ENCODE data around the gene MTR. TPM values are rescaled to one million over a fixed set of nuclear protein-coding genes. Genes with fewer than 3 reads are reported as not detected.

The MTR gene
- total RNA-seq, 1 donor, result 38.4 TPM

DNA sequence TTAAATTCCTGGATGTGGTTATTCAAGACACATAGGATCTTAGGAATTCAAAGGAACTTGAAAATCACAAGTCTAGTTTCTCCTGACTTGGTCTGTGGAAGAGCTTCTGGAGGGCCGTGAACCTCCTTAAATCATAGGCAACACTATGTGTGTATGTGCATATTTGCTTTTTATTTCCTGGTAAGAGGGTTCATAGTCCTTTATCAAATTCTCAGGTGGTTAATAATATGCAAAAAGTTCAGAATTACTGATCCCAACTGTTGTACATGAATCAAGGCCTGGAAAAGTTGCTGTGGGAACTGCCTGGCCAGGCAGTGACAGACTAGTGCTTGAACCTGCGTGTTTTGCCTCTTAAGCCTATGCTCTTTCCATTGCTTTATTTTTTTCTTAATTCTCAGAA is 12.9 kb downstream of the MTR start:
- no peak overlapping the region for H3K4me3 ChIP-seq (ENCODE audit: low read depth, low read length)
- TF ChIP-seq, protein P1, sequence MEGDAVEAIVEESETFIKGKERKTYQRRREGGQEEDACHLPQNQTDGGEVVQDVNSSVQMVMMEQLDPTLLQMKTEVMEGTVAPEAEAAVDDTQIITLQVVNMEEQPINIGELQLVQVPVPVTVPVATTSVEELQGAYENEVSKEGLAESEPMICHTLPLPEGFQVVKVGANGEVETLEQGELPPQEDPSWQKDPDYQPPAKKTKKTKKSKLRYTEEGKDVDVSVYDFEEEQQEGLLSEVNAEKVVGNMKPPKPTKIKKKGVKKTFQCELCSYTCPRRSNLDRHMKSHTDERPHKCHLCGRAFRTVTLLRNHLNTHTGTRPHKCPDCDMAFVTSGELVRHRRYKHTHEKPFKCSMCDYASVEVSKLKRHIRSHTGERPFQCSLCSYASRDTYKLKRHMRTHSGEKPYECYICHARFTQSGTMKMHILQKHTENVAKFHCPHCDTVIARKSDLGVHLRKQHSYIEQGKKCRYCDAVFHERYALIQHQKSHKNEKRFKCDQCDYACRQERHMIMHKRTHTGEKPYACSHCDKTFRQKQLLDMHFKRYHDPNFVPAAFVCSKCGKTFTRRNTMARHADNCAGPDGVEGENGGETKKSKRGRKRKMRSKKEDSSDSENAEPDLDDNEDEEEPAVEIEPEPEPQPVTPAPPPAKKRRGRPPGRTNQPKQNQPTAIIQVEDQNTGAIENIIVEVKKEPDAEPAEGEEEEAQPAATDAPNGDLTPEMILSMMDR (IDR thresholded peaks at IDR 0.05; ENCODE audit: insufficient read depth, low read length), result no peak
- no peak for DNase-seq (ENCODE audit: low read depth)

DNA sequence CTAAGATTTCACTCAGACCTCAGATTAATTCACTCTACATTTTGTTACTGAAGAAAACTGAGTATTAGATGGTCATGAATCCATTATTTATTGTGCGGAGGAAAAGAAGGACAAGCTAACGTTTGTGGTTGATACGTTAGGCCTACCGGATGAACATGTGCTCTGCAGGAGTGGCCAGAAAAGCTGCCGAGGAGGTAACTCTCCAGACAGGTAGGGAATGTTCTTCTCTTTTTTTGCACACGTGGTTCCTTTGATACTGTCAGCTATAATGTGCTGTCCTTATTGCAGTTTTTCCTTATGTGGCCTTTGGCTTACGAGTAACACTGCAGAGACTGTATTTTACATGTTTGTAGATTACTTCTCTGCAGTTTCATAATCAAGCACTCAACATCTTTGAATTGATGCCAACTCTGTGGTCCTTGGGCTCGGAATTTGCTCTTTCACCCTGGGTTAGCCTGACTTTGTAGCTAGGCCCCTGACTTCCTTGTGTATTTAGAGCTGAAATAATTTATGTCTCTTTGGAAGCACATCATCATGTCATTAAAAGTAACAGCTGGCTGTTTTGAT is 13.6 kb downstream of the MTR start:
- H3K4me3 ChIP-seq (ENCODE audit: low read depth, low read length), result no peak overlapping the region
- TF ChIP-seq, protein P1 (IDR thresholded peaks at IDR 0.05; ENCODE audit: insufficient read depth, low read length), result no peak
- no peak for DNase-seq (ENCODE audit: low read depth)

- TF ChIP-seq, protein P1 (IDR thresholded peaks at IDR 0.05; ENCODE audit: insufficient read depth, low read length), result no peak
- H3K4me3 ChIP-seq (ENCODE audit: low read depth, low read length), result no peak overlapping the region
- DNase-seq (ENCODE audit: low read depth), result no peak
Observed at GRCh38 chr1:236809148-236809547, 14.1 kb downstream of the MTR start.

GRCh38 chr1:236810018-236810417 is 14.9 kb downstream of the MTR start:
- no peak overlapping the region for H3K4me3 ChIP-seq (ENCODE audit: low read depth, low read length)
- DNase-seq (ENCODE audit: low read depth), result no peak
- TF ChIP-seq, protein P1 (IDR thresholded peaks at IDR 0.05; ENCODE audit: insufficient read depth, low read length), result no peak

DNA sequence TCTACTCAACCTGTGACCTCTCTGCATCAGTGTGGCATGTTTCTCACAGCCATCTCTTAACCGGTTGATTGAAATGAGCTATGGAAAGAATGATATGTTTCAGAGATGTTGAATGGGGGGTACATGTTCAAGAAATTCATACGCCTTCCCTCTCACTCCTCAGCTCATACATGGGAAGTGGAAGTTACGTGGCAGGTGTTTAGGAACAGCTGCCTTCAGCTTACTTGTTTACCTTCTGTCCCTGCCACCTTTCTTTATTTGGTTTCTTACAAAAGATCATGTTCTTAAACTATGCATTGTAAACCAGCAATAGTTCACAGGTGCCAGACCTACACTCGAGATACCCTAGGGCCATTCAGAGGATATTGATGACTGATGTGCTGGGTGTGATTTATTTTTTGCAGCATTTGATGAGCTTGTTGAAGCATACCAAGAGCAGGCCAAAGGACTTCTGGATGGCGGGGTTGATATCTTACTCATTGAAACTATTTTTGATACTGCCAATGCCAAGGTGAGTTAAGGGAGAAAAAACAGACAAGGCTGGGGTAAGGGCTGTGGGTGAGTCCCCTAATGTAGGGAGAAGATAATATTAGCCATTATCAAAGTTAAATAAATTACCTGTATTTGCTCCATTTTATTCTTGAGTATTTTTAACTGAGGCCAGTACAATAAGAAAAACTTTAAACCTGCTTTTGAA is 17.4 kb downstream of the MTR start:
- H3K4me3 ChIP-seq (ENCODE audit: low read depth, low read length), result no peak overlapping the region
- TF ChIP-seq, protein P1 (IDR thresholded peaks at IDR 0.05; ENCODE audit: insufficient read depth, low read length), result no peak
- no peak for DNase-seq (ENCODE audit: low read depth)

DNA sequence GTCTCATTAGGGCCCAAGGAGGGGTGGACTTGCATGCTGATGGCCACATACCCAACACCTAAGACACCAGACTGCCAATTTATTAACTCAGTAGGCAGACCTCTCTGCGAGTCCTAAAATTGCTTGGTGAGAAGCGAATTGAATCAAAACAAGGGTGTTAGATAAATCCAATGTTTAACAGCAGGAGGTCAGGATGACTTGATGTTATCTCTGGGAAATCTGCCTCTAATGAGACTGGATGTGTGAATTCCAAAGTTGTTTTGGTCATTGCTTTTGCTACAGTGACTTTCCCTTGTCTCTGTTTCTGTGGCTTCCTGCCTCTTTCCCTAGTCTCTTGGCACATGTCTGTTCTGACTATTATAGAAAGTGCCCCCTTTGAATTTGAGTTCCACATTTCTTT is 20.8 kb downstream of the MTR start:
- DNase-seq (ENCODE audit: low read depth), result no peak
- TF ChIP-seq, protein P1 (IDR thresholded peaks at IDR 0.05; ENCODE audit: insufficient read depth, low read length), result no peak
- H3K4me3 ChIP-seq (ENCODE audit: low read depth, low read length), result no peak overlapping the region
